Neural progenitor cell (in vitro differentiated cells): ENCODE data around the gene HHAT. TPM values are rescaled to one million over a fixed set of nuclear protein-coding genes. Genes with fewer than 3 reads are reported as not detected.

Source experiments
- DNase-seq: peaks from one replicate; pipeline ENCODE4 v3.0.0-alpha.2; 2016; ENCODE audit warnings: low spot score
- H2AFZ ChIP-seq: fragments of 200-600 bp; sonication (generic); replicated peaks from 2 replicates; pipeline ENCODE4 v1.6.1; 2016; ENCODE audit warnings: antibody characterized with exemption
- H3F3A ChIP-seq: fragments of 200-600 bp; sonication (generic); 2 replicates; pipeline ENCODE4 v1.6.1; 2016; ENCODE audit warnings: antibody characterized with exemption, low read depth
- H3K27ac ChIP-seq: fragments of 200-600 bp; sonication (generic); 2 replicates; pipeline ENCODE4 v1.5.1; 2016; ENCODE audit warnings: mild to moderate bottlenecking
- H3K27me3 ChIP-seq: fragments of 200-600 bp; sonication (generic); 2 replicates; pipeline ENCODE4 v1.6.1; 2016; ENCODE audit warnings: mild to moderate bottlenecking, moderate library complexity
- H3K36me3 ChIP-seq: fragments of 200-600 bp; sonication (generic); 2 replicates; pipeline ENCODE4 v1.5.1; 2016
- H3K4me1 ChIP-seq: fragments of 200-600 bp; sonication (generic); 2 replicates; pipeline ENCODE4 v1.6.1; 2016; ENCODE audit warnings: mixed run types
- H3K4me2 ChIP-seq: fragments of 200-600 bp; sonication (generic); 2 replicates; pipeline ENCODE4 v1.6.1; 2016
- H3K4me3 ChIP-seq: fragments of 200-600 bp; sonication (generic); 2 replicates; pipeline ENCODE4 v1.5.1; 2016
- H3K79me2 ChIP-seq: fragments of 200-600 bp; sonication (generic); 2 replicates; pipeline ENCODE4 v1.6.1; 2016; ENCODE audit warnings: low read depth
- H3K9ac ChIP-seq: fragments of 200-600 bp; sonication (generic); 2 replicates; pipeline ENCODE4 v1.6.1; 2016
- H3K9me3 ChIP-seq: fragments of 200-600 bp; sonication (generic); 2 replicates; pipeline ENCODE4 v1.5.1; 2016; ENCODE audit warnings: low read depth
- H4K20me1 ChIP-seq: fragments of 200-600 bp; sonication (generic); 2 replicates; pipeline ENCODE4 v1.6.1; 2016; ENCODE audit warnings: low read depth
- H3K27ac Mint-ChIP-seq: 3 replicates; pipeline ENCODE4 v1.8.0; 2021; ENCODE audit warnings: mixed read lengths
- H3K27me3 Mint-ChIP-seq: 2 replicates; pipeline ENCODE4 v1.8.0; 2022; ENCODE audit warnings: low read depth, mild to moderate bottlenecking, inconsistent platforms, moderate library complexity, mixed read lengths; ENCODE audit not compliant: insufficient read depth
- H3K36me3 Mint-ChIP-seq: 3 replicates; pipeline ENCODE4 v1.8.0; 2021; ENCODE audit warnings: mixed read lengths
- H3K4me1 Mint-ChIP-seq: 3 replicates; pipeline ENCODE4 v1.8.0; 2021; ENCODE audit warnings: mixed read lengths
- H3K4me3 Mint-ChIP-seq: 3 replicates; pipeline ENCODE4 v1.8.0; 2021; ENCODE audit warnings: mild to moderate bottlenecking, moderate library complexity, mixed read lengths
- H3K9me3 Mint-ChIP-seq: 3 replicates; pipeline ENCODE4 v1.8.0; 2020; ENCODE audit warnings: mixed read lengths
- CTCF ChIP-seq: fragments of 200-600 bp; sonication (generic); IDR thresholded peaks from 2 replicates; pipeline ENCODE4 v1.5.1; 2017; ENCODE audit warnings: antibody characterized with exemption, mild to moderate bottlenecking
- EZH2 ChIP-seq: fragments of 200-600 bp; sonication (generic); IDR thresholded peaks from 2 replicates; pipeline ENCODE4 v1.6.1; 2017; ENCODE audit warnings: antibody characterized with exemption, mild to moderate bottlenecking, moderate library complexity
- EZH2phosphoT487 ChIP-seq: fragments of 200-600 bp; sonication (generic); IDR thresholded peaks from 2 replicates; pipeline ENCODE4 v1.6.1; 2017; ENCODE audit warnings: antibody characterized with exemption
- total RNA-seq: library from RNA; depleted of rRNA; stranded (reverse); fragments of >200 nt; gene quantifications from 2 replicates; pipeline ENCODE4 v1.2.3, GENCODE V29; 2015; ENCODE audit warnings: low replicate concordance

HHAT gene
- total RNA-seq, 1 donor from 2014 or later, result 10.3 TPM

- no peak overlapping the region for H3K27ac ChIP-seq
- H3K79me2 ChIP-seq, result no peaks in the 10 kb centered on the region
- Mint-ChIP-seq H3K4me3 (no peak overlapping the region), H3K27ac (no peak overlapping the region), H3K9me3 (no peaks in the 10 kb centered on the region), H3K36me3 (peaks cover 9% of the 10 kb centered on the region), H3K27me3 (no peaks in the 10 kb centered on the region), H3K4me1 (peaks cover 21% of the 10 kb centered on the region)
- H3K4me1 ChIP-seq, result no peaks in the 10 kb centered on the region
- no peak for DNase-seq
- no peak overlapping the region for H3K9ac ChIP-seq
- no peaks in the 10 kb centered on the region for H3K27me3 ChIP-seq
- H3K36me3 ChIP-seq, result no peaks in the 10 kb centered on the region
- no peaks in the 10 kb centered on the region for H4K20me1 ChIP-seq
- no peak overlapping the region for H2AFZ ChIP-seq
- no peak overlapping the region for H3K4me3 ChIP-seq
- TF ChIP-seq CTCF (no peak), EZH2phosphoT487 (no peak), EZH2 (no peak)
- no peaks in the 10 kb centered on the region for H3K9me3 ChIP-seq
- no peaks in the 10 kb centered on the region for H3F3A ChIP-seq
- no peak overlapping the region for H3K4me2 ChIP-seq
Measured at GRCh38 chr1:210384625-210385024, 55.9 kb downstream of the HHAT start.

- Histone ChIP-seq H3K27me3 (no peaks in the 10 kb centered on the region), H2AFZ (no peak overlapping the region), H3K9me3 (no peaks in the 10 kb centered on the region), H3K27ac (no peak overlapping the region), H3K4me2 (no peak overlapping the region), H3K9ac (no peak overlapping the region), H3K4me1 (no peaks in the 10 kb centered on the region), H3K36me3 (no peaks in the 10 kb centered on the region), H3K4me3 (no peak overlapping the region), H4K20me1 (no peaks in the 10 kb centered on the region), H3K79me2 (no peaks in the 10 kb centered on the region), H3F3A (no peaks in the 10 kb centered on the region)
- TF ChIP-seq EZH2 (no peak), CTCF (no peak)
- Mint-ChIP-seq H3K27me3 (no peaks in the 10 kb centered on the region), H3K9me3 (no peaks in the 10 kb centered on the region), H3K4me1 (peaks cover 21% of the 10 kb centered on the region), H3K36me3 (peaks cover 12% of the 10 kb centered on the region), H3K27ac (peak overlapping the region; percentile 76), H3K4me3 (no peak overlapping the region)
- no peak for DNase-seq
Measured at GRCh38 chr1:210385228-210385627, 56.5 kb downstream of the HHAT start.

- H3K9me3 ChIP-seq, result no peaks in the 10 kb centered on the region
- H3K27ac Mint-ChIP-seq, result no peak overlapping the region
- H3K27me3 ChIP-seq, result no peaks in the 10 kb centered on the region
- no peak overlapping the region for H3K4me2 ChIP-seq
- peaks cover 8% of the 10 kb centered on the region for H3K36me3 Mint-ChIP-seq
- H4K20me1 ChIP-seq, result no peaks in the 10 kb centered on the region
- H3F3A ChIP-seq, result no peaks in the 10 kb centered on the region
- no peaks in the 10 kb centered on the region for H3K79me2 ChIP-seq
- no peaks in the 10 kb centered on the region for H3K36me3 ChIP-seq
- H3K4me3 Mint-ChIP-seq, result no peak overlapping the region
- TF ChIP-seq EZH2 (no peak), CTCF (no peak), EZH2phosphoT487 (no peak)
- no peak overlapping the region for H3K4me3 ChIP-seq
- no peak overlapping the region for H3K9ac ChIP-seq
- H3K4me1 ChIP-seq, result no peaks in the 10 kb centered on the region
- H3K27ac ChIP-seq, result no peak overlapping the region
- H3K27me3 Mint-ChIP-seq, result peaks cover 2% of the 10 kb centered on the region
- DNase-seq, result no peak
- H3K4me1 Mint-ChIP-seq, result no peaks in the 10 kb centered on the region
- no peak overlapping the region for H2AFZ ChIP-seq
- H3K9me3 Mint-ChIP-seq, result peaks cover 5% of the 10 kb centered on the region
Measured at GRCh38 chr1:210394281-210394821, 65.6 kb downstream of the HHAT start.
